Islet of Langerhans (tissue), 1 donor: ENCODE measurements around the gene FKBP5.
"Not testable (repeated sequence)": the region's sequence is repeated elsewhere in the genome, so short reads cannot be mapped to it uniquely, and the experiment has no call there.

Source experiments
- FAIRE-seq: peaks from one replicate; lab custom pipeline; 2011; peaks lifted over from hg19 to GRCh38; lab: Jason Lieb, UNC

FKBP5 gene

DNA sequence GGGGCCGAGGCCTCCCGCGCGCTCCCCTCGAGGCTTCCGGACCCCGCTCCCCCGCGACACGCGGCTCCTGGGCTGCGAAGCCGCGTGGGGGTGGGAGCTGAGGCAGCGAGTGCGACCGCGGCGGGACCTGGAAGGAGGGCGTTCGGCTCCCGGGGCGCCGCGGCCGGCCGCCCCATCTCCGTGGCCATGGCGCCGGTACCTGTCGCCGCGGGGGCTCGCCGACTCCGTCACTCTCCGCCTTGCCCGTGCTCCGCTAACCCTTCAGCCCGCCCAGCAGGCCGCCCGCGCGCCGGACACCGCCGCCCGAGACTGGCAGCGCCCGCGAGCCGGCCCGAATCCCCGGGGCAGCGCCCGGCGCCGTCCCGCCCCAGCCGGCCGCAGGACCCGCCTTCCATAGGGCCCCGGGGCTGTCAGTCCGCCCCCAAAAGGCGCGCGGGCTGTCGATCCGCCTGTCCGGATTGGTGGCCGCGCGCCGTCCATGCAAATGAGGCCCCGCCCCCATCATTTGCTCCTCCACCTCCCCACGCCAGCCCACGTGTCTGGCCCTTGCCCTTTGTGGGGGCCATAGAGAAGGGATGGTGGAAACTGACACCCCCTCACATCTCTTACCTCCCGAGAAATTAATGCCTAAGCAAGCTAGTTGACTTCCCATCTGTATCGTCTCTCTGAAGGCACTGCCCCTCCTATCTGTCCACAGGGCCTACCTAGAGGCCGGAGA is at the start of gene FKBP5:
FKBP5 (minus strand) TSS at position 311 of the 718 bp plus-strand sequence. CDS start 46,091 bp downstream, outside the sequence.
- no peak for FAIRE-seq

DNA sequence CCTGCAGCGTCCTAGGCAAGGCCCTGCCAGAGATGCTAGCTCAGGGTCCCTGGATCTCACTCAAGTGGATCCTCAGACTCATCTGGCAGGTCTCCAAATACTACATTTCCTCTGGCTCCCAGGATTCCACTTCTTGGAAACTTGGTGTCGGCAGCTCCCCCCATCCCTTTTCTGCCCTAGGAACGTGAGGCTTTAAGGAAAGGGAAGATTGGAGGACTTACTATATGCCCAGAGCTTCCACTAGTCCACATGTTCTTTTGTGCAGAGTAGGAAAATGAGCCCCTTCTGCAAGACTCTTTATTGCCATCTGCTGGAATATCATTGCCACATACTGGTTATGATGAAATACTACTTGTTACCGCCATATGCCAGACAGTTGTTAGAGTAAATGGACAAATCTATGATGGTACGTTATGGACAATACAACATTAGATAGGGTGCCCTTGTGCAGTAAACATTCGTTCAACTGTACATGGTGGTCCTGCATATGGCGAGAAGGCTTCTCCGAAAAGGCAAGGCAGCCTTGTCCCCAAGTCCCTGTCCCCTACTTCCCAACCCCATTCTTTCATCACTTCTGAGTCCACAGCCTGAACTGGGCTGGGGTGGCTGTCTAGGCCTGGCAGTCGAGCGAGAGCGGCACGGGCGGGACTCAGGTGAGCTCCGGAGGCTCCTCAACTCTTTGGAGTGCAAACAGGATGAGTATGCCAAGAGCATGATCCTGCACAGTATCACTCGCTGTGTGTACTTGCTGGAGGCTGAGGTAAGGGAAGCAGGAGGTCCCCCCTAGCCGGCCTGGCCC is 48.9 kb upstream of the FKBP5 start:
- no peak for FAIRE-seq

GRCh38 chr6:35736982-35737412 is 48.3 kb upstream of the FKBP5 start, which contains the start of gene ARMC12:
TSS of gene ARMC12 (plus strand) at chr6:35737032. CDS start at chr6:35737109, 77 bp downstream.
- FAIRE-seq: no peak

DNA sequence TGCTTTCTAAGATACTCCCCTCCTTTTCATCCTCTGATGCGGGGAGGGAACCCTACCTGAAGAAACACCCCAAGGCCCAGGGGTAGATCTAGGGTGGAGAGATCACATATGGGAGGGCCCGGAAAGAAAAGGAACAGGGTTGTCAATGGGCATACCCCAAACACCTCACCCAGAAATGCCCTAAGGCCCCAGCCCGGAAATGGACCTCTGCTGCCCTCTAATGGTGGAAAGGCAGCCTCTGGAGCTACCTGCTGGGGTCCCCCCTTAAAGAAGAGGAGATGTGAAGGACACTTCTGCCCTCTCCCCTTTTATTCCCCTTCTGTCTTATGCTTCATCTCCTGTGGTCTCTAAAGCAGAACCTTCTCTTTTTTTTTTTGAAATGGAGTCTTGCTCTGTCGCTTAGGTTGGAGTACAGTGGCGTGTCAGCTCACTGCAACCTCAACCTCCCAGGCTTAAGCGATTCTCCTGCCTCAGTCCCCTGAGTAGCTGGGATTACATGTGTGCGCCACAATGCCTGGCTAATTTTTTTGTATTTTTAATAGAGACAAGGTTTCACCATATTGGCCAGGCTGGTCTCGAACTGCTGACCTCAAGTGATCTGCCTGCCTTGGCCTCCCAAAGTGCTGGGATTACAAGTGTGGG is 47.7 kb upstream of the FKBP5 start:
- no peak for FAIRE-seq

DNA sequence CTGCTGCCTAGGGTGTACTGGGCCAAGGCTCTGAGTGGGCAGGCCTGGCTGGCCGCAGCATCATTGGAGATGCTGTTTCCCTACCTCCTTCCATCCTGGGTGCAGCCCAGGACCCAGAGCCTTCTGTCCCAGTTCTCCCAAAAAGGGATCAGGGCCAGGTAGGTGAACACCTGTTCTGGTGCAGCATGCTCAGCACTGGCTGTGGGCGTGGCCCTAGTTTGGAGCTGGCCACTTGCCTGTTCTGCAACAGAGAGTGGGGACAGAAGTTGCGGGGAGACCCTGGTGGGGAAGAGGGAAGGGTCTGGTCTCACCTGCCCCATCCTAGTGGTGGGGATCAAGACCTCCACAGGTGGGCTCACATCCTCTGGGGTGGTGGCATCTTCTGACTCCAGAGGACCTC is 46.7 kb upstream of the FKBP5 start:
- no peak for FAIRE-seq

DNA sequence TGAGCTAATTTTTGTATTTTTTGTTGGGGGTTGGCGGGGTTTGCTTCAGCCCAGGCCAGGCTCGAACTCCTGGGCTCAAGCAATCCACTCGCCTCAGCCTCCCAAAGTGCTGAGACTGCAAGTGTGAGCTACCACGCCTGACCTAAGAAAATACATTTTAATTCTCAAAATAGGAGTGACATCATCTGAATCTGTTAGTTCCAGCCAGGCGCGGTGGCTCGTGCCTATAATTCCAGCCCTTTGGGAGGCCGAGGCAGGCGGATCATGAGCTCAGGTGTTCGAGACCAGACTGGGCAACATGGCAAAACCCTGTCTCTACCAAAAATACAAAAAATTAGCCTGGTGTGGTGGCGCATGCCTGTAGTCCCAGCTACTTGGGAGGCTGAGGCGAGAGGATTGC is 45.6 kb upstream of the FKBP5 start:
- FAIRE-seq: not testable (repeated sequence)

- no peak for FAIRE-seq
Observed at GRCh38 chr6:35733633-35734032, 44.9 kb upstream of the FKBP5 start.

- FAIRE-seq: no peak
Observed at GRCh38 chr6:35731736-35732532, 43.2 kb upstream of the FKBP5 start.

DNA sequence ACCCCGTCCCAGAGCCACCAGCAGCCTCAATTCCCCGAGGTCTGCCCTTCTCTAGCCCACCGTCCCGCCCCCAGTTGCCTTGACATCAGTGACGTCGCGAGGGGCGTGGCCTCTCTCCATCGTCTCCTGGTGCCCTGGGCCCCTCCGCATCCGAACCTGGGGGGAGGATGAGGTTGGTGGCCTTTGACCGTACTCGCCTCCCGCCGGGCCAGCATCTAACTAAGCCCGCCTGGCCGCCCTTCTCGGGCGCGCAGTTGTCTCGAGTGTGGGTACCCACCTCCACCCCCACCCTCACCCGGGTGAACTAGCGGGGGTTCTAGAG is 42.7 kb upstream of the FKBP5 start:
- no peak for FAIRE-seq

GRCh38 chr6:35730745-35731413 is 42.2 kb upstream of the FKBP5 start:
- no peak for FAIRE-seq

- no peak for FAIRE-seq
Observed at GRCh38 chr6:35729722-35730121, 41.0 kb upstream of the FKBP5 start.

- FAIRE-seq: no peak
Observed at GRCh38 chr6:35728683-35729678, 40.3 kb upstream of the FKBP5 start.

- no peak for FAIRE-seq
Observed at GRCh38 chr6:35727935-35728682, 39.4 kb upstream of the FKBP5 start.

DNA sequence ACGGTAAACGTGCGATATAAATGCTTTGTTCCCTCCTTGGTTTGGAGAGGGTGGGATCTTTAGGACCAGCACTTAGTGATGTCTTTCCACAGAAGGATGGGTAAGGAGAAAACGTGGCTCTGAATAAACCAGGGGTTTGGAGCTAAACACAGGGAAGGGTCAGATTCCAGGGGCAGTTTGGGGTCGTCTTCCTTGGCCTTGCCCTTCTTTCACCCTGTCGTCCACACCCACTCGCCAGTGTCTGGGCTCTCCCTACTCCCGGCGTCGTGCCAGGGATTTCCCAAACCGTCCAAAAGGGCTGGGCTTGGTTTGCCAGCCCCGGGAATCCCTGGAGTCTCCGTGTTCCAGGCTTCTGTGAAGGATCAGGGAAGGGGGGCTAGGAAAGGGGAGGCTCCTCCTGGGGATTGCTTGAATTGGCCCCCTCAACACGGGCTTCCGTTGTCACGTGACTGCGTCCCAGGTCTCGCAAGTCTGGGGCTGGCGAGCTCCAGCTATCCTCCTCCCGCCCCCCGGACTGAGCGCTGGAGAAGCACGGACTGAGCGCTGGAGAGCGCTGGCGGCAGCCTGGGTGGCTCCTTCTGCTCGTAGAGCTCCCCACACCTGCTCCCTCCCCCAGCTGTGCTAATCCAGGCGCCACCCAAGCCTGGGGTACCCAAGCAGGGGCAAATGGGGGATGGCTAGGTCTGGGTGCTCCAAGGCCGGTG is 38.7 kb upstream of the FKBP5 start:
- FAIRE-seq: no peak

DNA sequence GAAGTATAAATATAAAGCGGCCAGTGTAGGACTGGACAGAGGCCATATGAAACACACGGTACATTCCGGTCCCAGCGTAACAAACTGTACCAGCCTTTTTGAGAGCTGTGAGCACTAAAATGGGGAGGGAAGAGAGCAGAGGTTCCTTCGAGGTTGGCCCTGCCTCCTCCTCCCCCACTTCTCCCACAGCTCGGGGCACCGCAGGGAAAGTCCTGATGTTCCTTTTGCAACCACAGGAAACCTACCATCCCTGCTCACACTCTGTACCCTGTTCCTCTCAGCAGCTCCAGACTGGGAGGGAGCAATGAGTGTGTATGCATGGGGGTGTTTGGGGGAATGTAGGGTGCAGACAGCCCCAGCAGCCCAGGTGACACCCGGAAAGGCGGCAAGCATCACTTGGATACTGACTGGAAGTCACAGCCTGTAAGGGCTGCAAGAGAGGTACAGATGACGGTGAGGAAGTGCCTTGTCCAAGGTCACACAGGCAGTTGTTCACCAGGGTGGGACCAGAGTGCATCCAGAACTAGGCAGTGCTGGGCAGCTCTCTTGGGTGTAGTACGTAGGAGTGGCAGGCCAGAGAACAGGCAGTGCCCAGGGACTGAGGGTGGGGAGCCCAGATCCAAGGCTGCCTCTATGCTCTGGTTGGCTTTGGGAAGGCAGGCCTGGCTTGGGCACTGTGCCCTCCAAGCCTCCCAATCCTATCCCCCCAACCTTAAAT is 37.2 kb upstream of the FKBP5 start:
- FAIRE-seq: no peak

DNA sequence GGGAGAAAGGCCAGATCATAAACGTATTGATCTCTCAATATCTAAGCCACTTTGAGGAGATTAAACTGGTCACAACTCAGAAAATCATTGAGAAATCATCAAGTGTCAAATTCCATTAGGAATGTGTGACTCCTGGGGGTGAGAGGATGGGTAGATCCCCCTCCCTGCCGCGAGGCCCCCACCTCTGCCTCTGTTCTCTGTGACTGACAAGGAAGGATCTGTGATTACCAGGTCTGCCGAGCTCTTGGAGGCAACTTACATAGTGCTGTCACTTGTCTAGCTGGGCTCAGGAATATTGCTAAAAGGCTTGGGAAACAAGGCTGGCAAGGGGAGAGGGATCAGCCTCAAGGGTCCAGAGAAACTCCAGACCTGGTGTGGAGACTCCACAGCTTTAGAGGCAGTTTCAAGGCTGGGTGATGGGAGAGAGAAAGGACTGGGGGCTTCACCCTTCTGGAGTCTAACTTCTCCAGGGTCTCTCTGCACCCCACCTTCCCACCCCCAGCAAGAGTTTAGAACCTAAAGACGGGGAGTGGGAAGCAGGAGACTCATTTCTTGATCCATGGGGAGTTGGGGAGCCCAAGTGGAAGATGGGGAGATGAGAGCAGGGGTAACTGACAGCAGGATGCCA is 36.5 kb upstream of the FKBP5 start:
- FAIRE-seq: no peak

- FAIRE-seq: no peak
Observed at GRCh38 chr6:35724471-35724870, 35.8 kb upstream of the FKBP5 start.

- FAIRE-seq: no peak
Observed at GRCh38 chr6:35724059-35724458, 35.3 kb upstream of the FKBP5 start.
